Measurements from ENCODE around the gene SYNGR2. TPM values are rescaled to one million over a fixed set of nuclear protein-coding genes. Genes with fewer than 3 reads are reported as not detected.
A peak's percentile ranks its signal among the peaks of the same experiment; 100 is the strongest.

Gene SYNGR2
- total RNA-seq, 1 donor = 3.3 TPM

- Histone ChIP-seq H3K36me3 (ENCODE audit: insufficient read depth, low read length) (no peaks in the 10 kb centered on the region), H4K20me1 (ENCODE audit: insufficient read depth, low read length) (no peaks in the 10 kb centered on the region), H3K79me2 (ENCODE audit: insufficient read depth, low read length) (no peaks in the 10 kb centered on the region), H3K4me1 (ENCODE audit: insufficient read depth, low read length) (no peaks in the 10 kb centered on the region), H2AFZ (ENCODE audit: low read length) (no peak overlapping the region), H3K4me3 (ENCODE audit: insufficient read depth, low read length) (no peak overlapping the region), H3K27ac (ENCODE audit: low read depth, low read length) (no peak overlapping the region), H3K4me2 (ENCODE audit: insufficient read depth, low read length) (no peak overlapping the region), H3K9me3 (ENCODE audit: low read depth, low read length) (no peaks in the 10 kb centered on the region), H3K27me3 (ENCODE audit: insufficient read depth, low read length) (no peaks in the 10 kb centered on the region)
- TF ChIP-seq CTCF (IDR thresholded peaks at IDR 0.05; ENCODE audit: extremely low read depth, low read depth, low read length) = no peak
- DNase-seq (ENCODE audit: insufficient read length, low spot score, missing footprints) = no peak
Observed at GRCh38 chr17:78206298-78206697, 37.9 kb downstream of the SYNGR2 start.

GRCh38 chr17:78208486-78208885, 40.1 kb downstream of the SYNGR2 start:
- Histone ChIP-seq H3K27ac (ENCODE audit: low read depth, low read length) (no peak overlapping the region), H3K9me3 (ENCODE audit: low read depth, low read length) (no peaks in the 10 kb centered on the region)
- no peak for TF ChIP-seq CTCF (IDR thresholded peaks at IDR 0.05; ENCODE audit: extremely low read depth, low read depth, low read length)

GRCh38 chr17:78210111-78210510, 41.7 kb downstream of the SYNGR2 start:
- H3K4me1 ChIP-seq (ENCODE audit: insufficient read depth, low read length) = peaks cover 6% of the 10 kb centered on the region
- peak; percentile 30 for DNase-seq (ENCODE audit: insufficient read length, low spot score, missing footprints)
- no peak for TF ChIP-seq CTCF (IDR thresholded peaks at IDR 0.05; ENCODE audit: extremely low read depth, low read depth, low read length)

More at GRCh38 chr17:78208486-78208885, 40.1 kb downstream of the SYNGR2 start:
- H4K20me1 ChIP-seq (ENCODE audit: insufficient read depth, low read length) = no peaks in the 10 kb centered on the region
- H3K4me3 ChIP-seq (ENCODE audit: insufficient read depth, low read length) = no peak overlapping the region
- DNase-seq (ENCODE audit: insufficient read length, low spot score, missing footprints) = peak; percentile 35
- H2AFZ ChIP-seq (ENCODE audit: low read length) = no peak overlapping the region
- H3K4me1 ChIP-seq (ENCODE audit: insufficient read depth, low read length) = no peaks in the 10 kb centered on the region
- no peak overlapping the region for H3K4me2 ChIP-seq (ENCODE audit: insufficient read depth, low read length)
- H3K79me2 ChIP-seq (ENCODE audit: insufficient read depth, low read length) = no peaks in the 10 kb centered on the region
- H3K36me3 ChIP-seq (ENCODE audit: insufficient read depth, low read length) = no peaks in the 10 kb centered on the region
- no peaks in the 10 kb centered on the region for H3K27me3 ChIP-seq (ENCODE audit: insufficient read depth, low read length)

GRCh38 chr17:78211032-78211431, 42.7 kb downstream of the SYNGR2 start:
- Histone ChIP-seq H3K4me3 (ENCODE audit: insufficient read depth, low read length) (no peak overlapping the region), H3K27me3 (ENCODE audit: insufficient read depth, low read length) (no peaks in the 10 kb centered on the region), H2AFZ (ENCODE audit: low read length) (no peak overlapping the region), H3K36me3 (ENCODE audit: insufficient read depth, low read length) (no peaks in the 10 kb centered on the region), H3K4me2 (ENCODE audit: insufficient read depth, low read length) (no peak overlapping the region), H4K20me1 (ENCODE audit: insufficient read depth, low read length) (no peaks in the 10 kb centered on the region), H3K27ac (ENCODE audit: low read depth, low read length) (no peak overlapping the region), H3K4me1 (ENCODE audit: insufficient read depth, low read length) (peaks cover 6% of the 10 kb centered on the region), H3K9me3 (ENCODE audit: low read depth, low read length) (no peaks in the 10 kb centered on the region), H3K79me2 (ENCODE audit: insufficient read depth, low read length) (peaks cover 18% of the 10 kb centered on the region)
- no peak for TF ChIP-seq CTCF (IDR thresholded peaks at IDR 0.05; ENCODE audit: extremely low read depth, low read depth, low read length)
- no peak for DNase-seq (ENCODE audit: insufficient read length, low spot score, missing footprints)

More at GRCh38 chr17:78210111-78210510, 41.7 kb downstream of the SYNGR2 start:
- Histone ChIP-seq H3K79me2 (ENCODE audit: insufficient read depth, low read length) (peaks cover 11% of the 10 kb centered on the region), H3K4me3 (ENCODE audit: insufficient read depth, low read length) (no peak overlapping the region), H4K20me1 (ENCODE audit: insufficient read depth, low read length) (no peaks in the 10 kb centered on the region), H3K4me2 (ENCODE audit: insufficient read depth, low read length) (no peak overlapping the region), H3K27me3 (ENCODE audit: insufficient read depth, low read length) (no peaks in the 10 kb centered on the region), H2AFZ (ENCODE audit: low read length) (no peak overlapping the region), H3K36me3 (ENCODE audit: insufficient read depth, low read length) (no peaks in the 10 kb centered on the region), H3K27ac (ENCODE audit: low read depth, low read length) (no peak overlapping the region), H3K9me3 (ENCODE audit: low read depth, low read length) (no peaks in the 10 kb centered on the region)
